Peyer's patch (tissue), 4 donors: ENCODE data around the gene TMEM87B.

Experiments
- POLR2A ChIP-seq, 2 donors: fragments of 450-650 bp; IDR thresholded peaks; one replicate each; pipeline ENCODE4 v1.5.1; 2017; ENCODE audit warnings: antibody characterized with exemption in 2 of 2, mild to moderate bottlenecking in 2 of 2, moderate library complexity in 2 of 2
- TF ChIP-seq, protein P1 (sequence below), 6 experiments: fragments of 450-650 bp in 4 of 6; fragments of 200-600 bp in 2 of 6; sonication (generic) in 1 of 6; IDR thresholded peaks; one replicate each; pipeline ENCODE4 v1.5.1; 2017 to 2019; ENCODE audit warnings: antibody characterized with exemption in 6 of 6, mild to moderate bottlenecking in 3 of 6, moderate library complexity in 1 of 6

DNA sequence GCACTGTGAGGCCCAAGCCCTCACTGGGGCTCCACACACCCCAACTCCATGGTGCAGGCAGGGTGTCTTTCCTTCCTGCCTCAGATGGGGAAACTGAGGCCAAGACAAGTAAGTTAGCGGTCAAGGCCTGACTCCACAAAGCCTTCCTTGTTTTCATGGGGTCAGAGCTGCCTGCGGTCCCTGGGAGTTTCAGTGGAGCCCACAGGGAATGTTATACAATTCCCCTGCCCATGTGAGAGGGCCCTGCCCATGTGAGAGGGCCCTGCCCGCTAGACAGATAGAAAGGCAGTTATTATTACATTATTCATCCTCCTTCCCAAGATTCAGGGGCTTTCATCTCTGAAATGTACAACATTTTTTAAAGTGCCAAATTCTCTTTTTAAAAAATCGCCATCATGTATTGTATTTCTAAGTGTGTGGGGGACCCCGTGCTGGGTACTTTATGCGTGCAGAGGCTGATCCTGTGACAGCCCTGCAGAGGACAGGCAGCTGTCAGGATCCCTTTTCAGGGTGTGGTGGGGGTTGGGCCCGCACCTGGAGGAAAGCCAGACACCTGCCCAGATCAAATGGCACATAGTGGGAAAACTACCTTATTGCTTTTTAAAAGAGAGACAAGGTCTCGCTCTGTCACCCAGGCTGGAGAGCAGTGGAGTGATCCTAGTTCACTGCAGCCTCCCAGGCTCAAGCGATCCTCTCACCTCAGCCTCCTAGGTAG lies 106.5 kb downstream of the TMEM87B start:
- TF ChIP-seq, protein P1, sequence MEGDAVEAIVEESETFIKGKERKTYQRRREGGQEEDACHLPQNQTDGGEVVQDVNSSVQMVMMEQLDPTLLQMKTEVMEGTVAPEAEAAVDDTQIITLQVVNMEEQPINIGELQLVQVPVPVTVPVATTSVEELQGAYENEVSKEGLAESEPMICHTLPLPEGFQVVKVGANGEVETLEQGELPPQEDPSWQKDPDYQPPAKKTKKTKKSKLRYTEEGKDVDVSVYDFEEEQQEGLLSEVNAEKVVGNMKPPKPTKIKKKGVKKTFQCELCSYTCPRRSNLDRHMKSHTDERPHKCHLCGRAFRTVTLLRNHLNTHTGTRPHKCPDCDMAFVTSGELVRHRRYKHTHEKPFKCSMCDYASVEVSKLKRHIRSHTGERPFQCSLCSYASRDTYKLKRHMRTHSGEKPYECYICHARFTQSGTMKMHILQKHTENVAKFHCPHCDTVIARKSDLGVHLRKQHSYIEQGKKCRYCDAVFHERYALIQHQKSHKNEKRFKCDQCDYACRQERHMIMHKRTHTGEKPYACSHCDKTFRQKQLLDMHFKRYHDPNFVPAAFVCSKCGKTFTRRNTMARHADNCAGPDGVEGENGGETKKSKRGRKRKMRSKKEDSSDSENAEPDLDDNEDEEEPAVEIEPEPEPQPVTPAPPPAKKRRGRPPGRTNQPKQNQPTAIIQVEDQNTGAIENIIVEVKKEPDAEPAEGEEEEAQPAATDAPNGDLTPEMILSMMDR (IDR thresholded peaks at IDR 0.05), result no peak
- no peak for TF ChIP-seq POLR2A (IDR thresholded peaks at IDR 0.05)
